Kidney epithelial cell (primary cell): ENCODE results near the gene QKI. TPM values are rescaled to one million over a fixed set of nuclear protein-coding genes. Genes with fewer than 3 reads are reported as not detected.

ENCODE experiments used
- DNase-seq: peaks from one replicate; pipeline ENCODE4 v3.0.0-alpha.2; 2010; ENCODE audit warnings: low read depth
- H3K27me3 ChIP-seq: 2 replicates; pipeline ENCODE4 v1.6.0; 2011; ENCODE audit warnings: low read length; ENCODE audit not compliant: control insufficient read depth, insufficient read depth
- H3K36me3 ChIP-seq: 2 replicates; pipeline ENCODE4 v1.5.1; 2011; ENCODE audit warnings: low read length; ENCODE audit not compliant: control insufficient read depth, insufficient read depth
- H3K4me3 ChIP-seq: 2 replicates; pipeline ENCODE4 v1.5.1; 2011; ENCODE audit warnings: low read depth, mild to moderate bottlenecking, control low read depth, low read length
- CTCF ChIP-seq: IDR thresholded peaks from 2 replicates; pipeline ENCODE4 v1.5.1; 2011; ENCODE audit warnings: mild to moderate bottlenecking, moderate library complexity, low read length, control low read depth, inconsistent platforms; ENCODE audit not compliant: insufficient read depth, poor library complexity, severe bottlenecking
- total RNA-seq: library from RNA; depleted of rRNA; stranded (reverse); fragments of >200 nt; gene quantifications from 2 replicates; pipeline ENCODE4 v1.2.3, GENCODE V29; 2015

QKI gene
- total RNA-seq, 1 donor from 2014 or later = 173 TPM

DNA sequence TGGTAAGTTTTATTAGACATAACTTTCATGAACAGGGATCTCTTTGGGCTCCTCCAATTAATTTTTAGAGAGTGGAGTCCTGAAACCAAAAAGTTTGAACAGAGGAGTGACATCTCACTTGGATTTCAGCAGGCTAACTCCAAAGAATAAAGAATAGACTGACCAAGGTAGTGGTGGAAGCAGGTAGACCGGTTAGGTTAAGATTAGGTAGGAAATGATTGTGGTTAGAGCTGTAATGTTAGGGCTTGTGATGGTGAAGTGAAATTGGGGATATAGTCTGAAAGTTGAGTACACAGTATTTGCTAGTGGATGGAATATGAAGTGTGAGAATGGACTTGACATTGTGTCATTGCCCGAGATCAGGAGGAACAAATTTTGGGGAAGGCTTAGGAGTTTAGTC, 27.8 kb downstream of the QKI start:
- no peaks in the 10 kb centered on the region for H3K27me3 ChIP-seq
- no peak overlapping the region for H3K4me3 ChIP-seq
- no peaks in the 10 kb centered on the region for H3K36me3 ChIP-seq
- no peak for DNase-seq
- no peak for TF ChIP-seq CTCF

DNA sequence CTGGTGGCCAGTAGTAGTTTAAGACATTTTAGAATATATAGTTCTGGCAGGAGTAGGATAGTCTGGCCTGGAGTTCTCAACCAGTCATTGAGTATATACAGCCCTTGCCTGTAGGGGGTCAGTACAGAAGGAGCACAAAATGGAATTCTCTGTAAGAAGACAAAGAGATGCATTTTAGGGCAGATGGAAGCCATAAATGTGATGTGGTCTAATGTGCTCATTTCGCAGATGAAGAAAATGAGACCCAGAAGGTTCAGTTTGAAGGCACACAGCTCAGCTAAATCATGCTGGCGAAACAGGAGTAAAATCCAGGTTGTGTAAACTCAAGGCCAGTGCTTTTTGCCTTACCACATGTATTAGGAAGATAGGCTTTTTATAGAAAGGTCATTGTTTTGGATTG, 29.6 kb downstream of the QKI start:
- no peaks in the 10 kb centered on the region for H3K36me3 ChIP-seq
- no peak overlapping the region for H3K4me3 ChIP-seq
- no peak for TF ChIP-seq CTCF
- DNase-seq = no peak
- no peaks in the 10 kb centered on the region for H3K27me3 ChIP-seq

GRCh38 chr6:163446549-163446948, 32.0 kb downstream of the QKI start:
- Histone ChIP-seq H3K4me3 (no peak overlapping the region), H3K36me3 (no peaks in the 10 kb centered on the region), H3K27me3 (no peaks in the 10 kb centered on the region)
- no peak for DNase-seq
- no peak for TF ChIP-seq CTCF

DNA sequence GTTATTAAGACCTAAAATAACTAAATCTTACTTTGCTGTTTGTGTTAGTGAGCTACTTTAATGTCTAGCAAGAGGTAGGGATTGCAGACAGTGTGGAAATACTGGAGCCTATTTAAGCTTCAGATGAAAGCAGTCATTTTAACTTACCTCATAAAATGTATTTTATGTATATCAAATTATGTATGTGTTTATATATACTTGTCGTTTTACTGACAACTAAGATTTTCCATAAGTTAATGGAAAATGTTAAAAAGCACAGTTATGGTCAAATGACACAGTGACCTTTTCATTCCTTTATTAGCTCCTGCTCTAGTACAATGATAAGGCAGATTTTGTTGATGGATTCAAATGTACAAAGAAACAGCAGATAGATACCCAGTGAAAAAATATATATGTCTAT, 34.6 kb downstream of the QKI start:
- Histone ChIP-seq H3K36me3 (no peaks in the 10 kb centered on the region), H3K4me3 (no peak overlapping the region), H3K27me3 (no peaks in the 10 kb centered on the region)
- TF ChIP-seq CTCF = no peak
- no peak for DNase-seq

DNA sequence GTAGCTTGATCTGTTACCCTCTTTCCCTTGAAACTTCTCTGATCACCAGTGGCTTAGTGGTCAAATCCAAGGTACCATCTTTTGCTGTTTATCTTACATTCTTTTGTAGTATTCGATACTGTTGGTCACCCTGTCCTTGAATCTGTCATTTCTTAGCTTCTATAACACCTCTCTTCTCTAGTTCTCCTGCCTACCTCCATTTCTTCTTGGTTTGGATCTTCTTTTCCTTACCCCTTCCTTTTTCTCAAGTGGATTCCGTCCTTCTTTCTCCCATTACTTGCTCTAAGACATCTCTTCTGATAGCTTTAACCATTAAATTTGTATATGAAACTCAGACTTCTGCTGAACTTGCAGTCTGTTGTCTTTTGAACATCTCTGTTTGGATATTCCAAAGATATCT, 39.9 kb downstream of the QKI start:
- DNase-seq = no peak
- H3K4me3 ChIP-seq = no peak overlapping the region
- H3K36me3 ChIP-seq = no peaks in the 10 kb centered on the region
- TF ChIP-seq CTCF = no peak
- no peaks in the 10 kb centered on the region for H3K27me3 ChIP-seq

DNA sequence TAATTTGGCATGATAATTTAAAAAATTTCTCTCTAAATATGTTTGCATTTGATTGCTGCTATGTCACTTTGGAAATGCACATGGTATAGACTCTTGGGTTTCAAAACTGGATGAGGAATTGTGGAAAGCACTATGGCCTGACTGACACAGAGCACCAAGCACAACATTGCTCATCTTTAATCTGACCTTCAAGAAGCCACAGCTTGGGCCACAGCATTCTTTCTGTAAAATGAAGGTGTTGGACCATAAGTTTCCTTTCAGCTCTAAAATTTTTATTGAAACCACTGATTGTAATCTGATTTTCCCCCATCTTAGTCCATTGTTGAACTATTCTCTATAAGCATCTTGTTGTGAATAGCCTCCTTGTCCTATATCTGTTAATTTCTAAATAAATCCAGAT, 41.0 kb downstream of the QKI start:
- DNase-seq = no peak

More for the DNA sequence above, 41.0 kb downstream of the QKI start:
- no peak overlapping the region for H3K4me3 ChIP-seq
- no peaks in the 10 kb centered on the region for H3K36me3 ChIP-seq
- H3K27me3 ChIP-seq = no peaks in the 10 kb centered on the region
- TF ChIP-seq CTCF = no peak
